COLO668 (cell line): ENCODE measurements around the gene ZNF48.

ENCODE experiments used
- DNase-seq: peaks from one replicate; lab custom pipeline; 2025; ENCODE audit not compliant: unreplicated experiment; lab: John Stamatoyannopoulos, UW

ZNF48 gene

GRCh38 chr16:30395155-30395991, at the start of gene ZNF48:
Gene ZNF48 (plus strand): TSS chr16:30395420. CDS start chr16:30395795, 375 bp downstream.
- DNase-seq = peak; percentile 92

GRCh38 chr16:30346286-30346685, 48.9 kb upstream of the ZNF48 start:
- DNase-seq = no peak

GRCh38 chr16:30348113-30348512, 47.1 kb upstream of the ZNF48 start:
- no peak for DNase-seq

- no peak for DNase-seq
These were observed 46.3 kb upstream of the ZNF48 start for GRCh38 chr16:30348929-30349328.

- DNase-seq = no peak
These were observed 45.5 kb upstream of the ZNF48 start for GRCh38 chr16:30349675-30350074.

GRCh38 chr16:30350134-30350871, 44.9 kb upstream of the ZNF48 start:
- DNase-seq = no peak

GRCh38 chr16:30351001-30351441, 44.2 kb upstream of the ZNF48 start:
- DNase-seq = no peak

- no peak for DNase-seq
These were observed 43.4 kb upstream of the ZNF48 start for GRCh38 chr16:30351586-30352419.

GRCh38 chr16:30352488-30353401, 42.5 kb upstream of the ZNF48 start:
- no peak for DNase-seq

GRCh38 chr16:30353438-30354129, 41.6 kb upstream of the ZNF48 start:
- DNase-seq = no peak

- DNase-seq = no peak
These were observed 40.6 kb upstream of the ZNF48 start for GRCh38 chr16:30354423-30355143.

GRCh38 chr16:30355144-30355953, 39.9 kb upstream of the ZNF48 start, which contains the start of gene CD2BP2:
Gene CD2BP2 (minus strand): TSS chr16:30355308. CDS start chr16:30354681, 627 bp downstream.
- peak; percentile 97 for DNase-seq

GRCh38 chr16:30355954-30356308, 39.3 kb upstream of the ZNF48 start:
- DNase-seq = peak; percentile 39

GRCh38 chr16:30356401-30357084, 38.7 kb upstream of the ZNF48 start:
- DNase-seq = peak; percentile 59

- no peak for DNase-seq
These were observed 38.0 kb upstream of the ZNF48 start for GRCh38 chr16:30357085-30357714.

GRCh38 chr16:30357715-30358576, 37.3 kb upstream of the ZNF48 start:
- DNase-seq = no peak
